HCT116 (cell line): ENCODE measurements around the gene PCDH15. TPM values are rescaled to one million over a fixed set of nuclear protein-coding genes. Genes with fewer than 3 reads are reported as not detected.

Experiments used
- ATAC-seq: fragments of 200-7000 bp; cut with Tn5 transposase; 2 replicates; pipeline ENCODE4 v1.9.1; 2020; ENCODE audit warnings: mild to moderate bottlenecking, moderate library complexity
- BruUV-seq: library from RNA; stranded (reverse); fragments of 400-500 nt; replicated peaks from 2 replicates; lab custom pipeline; 2021; lab: Mats Ljungman, UMichigan
- CTCF ChIA-PET: fragments of 300-600 bp; sonication (Branson Sonifier 250); formaldehyde crosslinking; loops from one replicate; lab custom pipeline; 2021; ENCODE audit warnings: antibody characterized with exemption; lab: Charles Lee
- POLR2A ChIA-PET: fragments of 300-600, 350-600 bp; sonication (Branson Sonifier 250); formaldehyde crosslinking; loops from one replicate; lab custom pipeline; 2021; ENCODE audit warnings: antibody characterized with exemption; lab: Charles Lee
- RAD21 ChIA-PET, 2 experiments: fragments of 300-600 bp; sonication (Branson Sonifier 250); formaldehyde crosslinking; loops; one replicate each; lab custom pipeline; 2023; ENCODE audit warnings: low total read pairs in 2 of 2; ENCODE audit not compliant: uncharacterized antibody in 2 of 2, unreplicated experiment in 2 of 2, low non-redundant PET in 1 of 2; lab: Charles Lee
- DNase-seq: peaks from one replicate; pipeline ENCODE4 v3.0.0-alpha.2; 2010; ENCODE audit warnings: low read depth, low spot score
- H2AFZ ChIP-seq: fragments of 200-600 bp; shearing (Covaris generic), sonication (generic); 2 replicates; pipeline ENCODE4 v1.6.1; 2017; ENCODE audit warnings: low read depth, mixed run types, mixed read lengths, antibody characterized with exemption, low read length; ENCODE audit not compliant: poor library complexity, severe bottlenecking
- H3K27ac ChIP-seq: 2 replicates; pipeline ENCODE4 v1.5.1; 2012; ENCODE audit warnings: low read depth, low read length
- H3K27me3 ChIP-seq: fragments of 200-600 bp; sonication (generic); 2 replicates; pipeline ENCODE4 v1.6.1; 2016; ENCODE audit warnings: mixed run types, low read length, mixed read lengths; ENCODE audit not compliant: insufficient read depth
- H3K36me3 ChIP-seq, 2 experiments: fragments of 200-500 bp in 1 of 2; fragments of 200-600 bp in 1 of 2; sonication (Bioruptor generic) in 1 of 2; sonication (generic) in 1 of 2; 2 replicates each; pipeline versions ENCODE4 v1.5.1 to v1.6.1; 2014 to 2016; ENCODE audit warnings: low read length in 2 of 2, inconsistent platforms in 1 of 2, mixed read lengths in 1 of 2, mixed run types in 1 of 2; ENCODE audit not compliant: insufficient read depth in 2 of 2, control insufficient read depth in 1 of 2
- H3K4me1 ChIP-seq, 2 experiments: fragments of 200-600 bp in 1 of 2; sonication (generic) in 1 of 2; 2 replicates each; pipeline versions ENCODE4 v1.5.1 to v1.6.1; 2012 to 2017; ENCODE audit warnings: low read length in 2 of 2, inconsistent platforms in 1 of 2, mild to moderate bottlenecking in 1 of 2, mixed read lengths in 1 of 2, mixed run types in 1 of 2, moderate library complexity in 1 of 2; ENCODE audit not compliant: insufficient read depth in 2 of 2, control insufficient read depth in 1 of 2
- H3K4me2 ChIP-seq: fragments of 200-600 bp; sonication (generic); 2 replicates; pipeline ENCODE4 v1.6.1; 2017; ENCODE audit warnings: mixed run types, low read length, mixed read lengths
- H3K4me3 ChIP-seq, 2 experiments: fragments of 200-600 bp in 1 of 2; sonication (generic) in 1 of 2; replicated peaks in 1 of 2; 2 replicates each; pipeline ENCODE4 v1.5.1; 2011 to 2016; ENCODE audit warnings: low read length in 2 of 2, control low read depth in 1 of 2, low read depth in 1 of 2, mild to moderate bottlenecking in 1 of 2, mixed read lengths in 1 of 2, mixed run types in 1 of 2
- H3K79me2 ChIP-seq: fragments of 200-600 bp; sonication (generic); 2 replicates; pipeline ENCODE4 v1.6.1; 2017; ENCODE audit warnings: mild to moderate bottlenecking, mixed run types, low read length, moderate library complexity, mixed read lengths; ENCODE audit not compliant: insufficient read depth
- H3K9ac ChIP-seq: fragments of 200-600 bp; sonication (generic); 2 replicates; pipeline ENCODE4 v1.6.1; 2016; ENCODE audit warnings: low read length, mixed read lengths
- H3K9me2 ChIP-seq: fragments of 200-600 bp; sonication (generic), shearing (Covaris generic); 2 replicates; pipeline ENCODE4 v1.6.1; 2017; ENCODE audit warnings: mixed run types, mild to moderate bottlenecking, moderate library complexity; ENCODE audit not compliant: insufficient read depth
- H3K9me3 ChIP-seq, 2 experiments: fragments of 200-500 bp in 1 of 2; fragments of 200-600 bp in 1 of 2; sonication (Bioruptor generic) in 1 of 2; sonication (generic) in 1 of 2; 2 replicates each; pipeline ENCODE4 v1.6.1; 2014 to 2017; ENCODE audit warnings: low read length in 2 of 2, mixed read lengths in 2 of 2, inconsistent platforms in 1 of 2, low read depth in 1 of 2, mild to moderate bottlenecking in 1 of 2, mixed run types in 1 of 2, moderate library complexity in 1 of 2; ENCODE audit not compliant: control insufficient read depth in 1 of 2, insufficient read depth in 1 of 2
- H4K20me1 ChIP-seq: fragments of 200-600 bp; sonication (generic), shearing (Covaris generic); 2 replicates; pipeline ENCODE4 v1.6.1; 2017; ENCODE audit warnings: mixed run types, mild to moderate bottlenecking, moderate library complexity; ENCODE audit not compliant: insufficient read depth
- CBX3 ChIP-seq: IDR thresholded peaks from 2 replicates; pipeline ENCODE4 v1.6.1; 2012; ENCODE audit warnings: low read depth
- CEBPB ChIP-seq: IDR thresholded peaks from 2 replicates; pipeline ENCODE4 v1.6.1; 2012; ENCODE audit warnings: low read depth
- EGR1 ChIP-seq: IDR thresholded peaks from 2 replicates; pipeline ENCODE4 v1.6.1; 2012; ENCODE audit warnings: low read depth
- ELF1 ChIP-seq: IDR thresholded peaks from 2 replicates; pipeline ENCODE4 v1.6.1; 2012; ENCODE audit warnings: low read depth, borderline replicate concordance
- EZH2 ChIP-seq: fragments of 200-600 bp; sonication (generic); IDR thresholded peaks from 2 replicates; pipeline ENCODE4 v1.6.1; 2017; ENCODE audit warnings: antibody characterized with exemption, mixed run types
- EZH2phosphoT487 ChIP-seq: fragments of 200-600 bp; IDR thresholded peaks from 2 replicates; pipeline ENCODE4 v1.6.1; 2018; ENCODE audit warnings: antibody characterized with exemption, borderline replicate concordance
- FOSL1 ChIP-seq: IDR thresholded peaks from 2 replicates; pipeline ENCODE4 v1.6.1; 2012; ENCODE audit warnings: low read depth
- JUND ChIP-seq: IDR thresholded peaks from 2 replicates; pipeline ENCODE4 v1.6.1; 2012
- POLR2A ChIP-seq: IDR thresholded peaks from 2 replicates; pipeline ENCODE4 v1.7.0; 2011; ENCODE audit warnings: borderline replicate concordance; ENCODE audit not compliant: insufficient read depth, insufficient read length; ENCODE audit errors: extremely low read depth
- POLR2AphosphoS5 ChIP-seq: IDR thresholded peaks from 2 replicates; pipeline ENCODE4 v1.6.1; 2011; ENCODE audit warnings: mild to moderate bottlenecking, low read depth, low read length, moderate library complexity
- RAD21 ChIP-seq: IDR thresholded peaks from 2 replicates; pipeline ENCODE4 v1.6.1; 2012; ENCODE audit warnings: low read depth, mild to moderate bottlenecking
- SRF ChIP-seq: IDR thresholded peaks from 2 replicates; pipeline ENCODE4 v1.6.1; 2012; ENCODE audit warnings: low read depth
- ZFX ChIP-seq: fragments of 450-650 bp; IDR thresholded peaks from 2 replicates; pipeline ENCODE4 v1.6.1; 2017
- intact Hi-C: fragments of 100-400 bp; cut with micrococcal nuclease; formaldehyde crosslinking; loops from 2 replicates; pipeline ENCODE4 v1.10.0; 2022
- total RNA-seq: library from RNA; stranded (reverse); gene quantifications from one replicate; pipeline ENCODE4 v1.2.1, GENCODE V29; 2021; ENCODE audit not compliant: unreplicated experiment
- TF ChIP-seq, protein P1 (sequence below): IDR thresholded peaks from 2 replicates; pipeline ENCODE4 v1.6.1; 2011; ENCODE audit warnings: mild to moderate bottlenecking, low read length, moderate library complexity; ENCODE audit not compliant: insufficient replicate concordance; ENCODE audit errors: extremely low read depth
- TF ChIP-seq, protein P2 (sequence below), 3 experiments: fragments of 200-600 bp in 1 of 3; sonication (generic) in 1 of 3; IDR thresholded peaks in 2 of 3; conservative IDR thresholded peaks in 1 of 3; 2 replicates each; pipeline ENCODE4 v1.5.1; 2012 to 2017; ENCODE audit warnings: low read depth in 2 of 3, low read length in 2 of 3, antibody characterized with exemption in 1 of 3, borderline replicate concordance in 1 of 3, control low read depth in 1 of 3, mild to moderate bottlenecking in 1 of 3, mixed read lengths in 1 of 3, mixed run types in 1 of 3, moderate library complexity in 1 of 3; ENCODE audit not compliant: insufficient read depth in 1 of 3
- TF ChIP-seq, protein P3 (sequence below): IDR thresholded peaks from 2 replicates; pipeline ENCODE4 v1.6.1; 2012
- TF ChIP-seq, protein P4 (sequence below): IDR thresholded peaks from 2 replicates; pipeline ENCODE4 v1.6.1; 2012; ENCODE audit warnings: low read depth

The PCDH15 gene
- total RNA-seq, 1 experiment from 2014 or later = not detected

DNA sequence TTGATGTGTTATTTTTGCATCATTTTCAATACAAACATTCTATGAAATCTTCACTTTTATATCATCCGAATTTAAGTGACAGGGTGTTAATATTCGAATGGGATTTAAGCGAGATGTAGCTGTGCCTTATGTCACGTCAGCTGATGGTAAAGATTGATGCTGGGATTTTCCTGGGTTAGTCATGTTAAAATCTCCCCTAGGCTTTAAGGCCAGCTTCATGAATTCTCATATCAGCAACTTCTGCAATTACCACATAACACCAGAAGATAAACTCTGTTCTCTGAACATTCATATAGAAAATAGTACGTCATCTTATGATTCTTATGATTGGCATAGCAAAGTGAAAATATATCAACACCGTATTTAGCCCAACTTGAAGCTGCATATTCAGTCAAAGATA, 669.2 kb downstream of the PCDH15 start (continued):
- TF ChIP-seq EZH2phosphoT487 (no peak), EZH2 (no peak), SRF (no peak)
- TF ChIP-seq, protein P1, sequence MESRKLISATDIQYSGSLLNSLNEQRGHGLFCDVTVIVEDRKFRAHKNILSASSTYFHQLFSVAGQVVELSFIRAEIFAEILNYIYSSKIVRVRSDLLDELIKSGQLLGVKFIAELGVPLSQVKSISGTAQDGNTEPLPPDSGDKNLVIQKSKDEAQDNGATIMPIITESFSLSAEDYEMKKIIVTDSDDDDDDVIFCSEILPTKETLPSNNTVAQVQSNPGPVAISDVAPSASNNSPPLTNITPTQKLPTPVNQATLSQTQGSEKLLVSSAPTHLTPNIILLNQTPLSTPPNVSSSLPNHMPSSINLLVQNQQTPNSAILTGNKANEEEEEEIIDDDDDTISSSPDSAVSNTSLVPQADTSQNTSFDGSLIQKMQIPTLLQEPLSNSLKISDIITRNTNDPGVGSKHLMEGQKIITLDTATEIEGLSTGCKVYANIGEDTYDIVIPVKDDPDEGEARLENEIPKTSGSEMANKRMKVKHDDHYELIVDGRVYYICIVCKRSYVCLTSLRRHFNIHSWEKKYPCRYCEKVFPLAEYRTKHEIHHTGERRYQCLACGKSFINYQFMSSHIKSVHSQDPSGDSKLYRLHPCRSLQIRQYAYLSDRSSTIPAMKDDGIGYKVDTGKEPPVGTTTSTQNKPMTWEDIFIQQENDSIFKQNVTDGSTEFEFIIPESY = no peak

DNA sequence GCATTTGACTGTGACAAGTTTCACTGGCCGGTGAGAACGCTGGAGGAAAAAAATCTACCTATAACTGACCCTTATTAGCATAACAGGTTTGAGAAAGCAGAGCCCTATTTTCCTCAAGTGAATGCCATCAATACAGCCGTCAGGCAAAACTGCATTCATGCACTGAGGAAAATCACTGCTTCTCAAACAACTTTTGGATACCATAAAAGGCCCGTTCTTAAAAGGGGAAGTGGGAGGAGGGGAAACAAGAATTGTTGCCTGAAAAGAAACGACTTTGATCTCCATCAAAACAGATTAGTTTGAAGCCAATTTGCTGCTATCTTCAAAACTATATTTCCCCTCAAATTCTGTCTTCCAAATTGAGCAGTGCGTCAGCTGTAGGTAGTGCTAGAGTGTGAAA, 670.6 kb downstream of the PCDH15 start:
- Histone ChIP-seq H3K36me3 (no peaks in the 10 kb centered on the region), H3K27me3 (no peaks in the 10 kb centered on the region), H3K4me3 (no peak overlapping the region), H3K9me3 (peaks cover 3 to 24% of the 10 kb centered on the region in 2 experiments; a peak in 2 of 4 replicates), H3K4me1 (no peaks in the 10 kb centered on the region), H3K9ac (no peak overlapping the region), H3K27ac (no peak overlapping the region), H2AFZ (no peak overlapping the region), H3K4me2 (no peak overlapping the region), H3K9me2 (no peaks in the 10 kb centered on the region), H3K79me2 (no peaks in the 10 kb centered on the region), H4K20me1 (no peaks in the 10 kb centered on the region)
- TF ChIP-seq CBX3 (no peak), POLR2A (no peak), CEBPB (no peak), SRF (no peak), EGR1 (no peak), FOSL1 (no peak), POLR2AphosphoS5 (no peak), EZH2phosphoT487 (no peak), ELF1 (no peak), JUND (no peak), EZH2 (no peak), ZFX (no peak), RAD21 (no peak)
- TF ChIP-seq, protein P2, sequence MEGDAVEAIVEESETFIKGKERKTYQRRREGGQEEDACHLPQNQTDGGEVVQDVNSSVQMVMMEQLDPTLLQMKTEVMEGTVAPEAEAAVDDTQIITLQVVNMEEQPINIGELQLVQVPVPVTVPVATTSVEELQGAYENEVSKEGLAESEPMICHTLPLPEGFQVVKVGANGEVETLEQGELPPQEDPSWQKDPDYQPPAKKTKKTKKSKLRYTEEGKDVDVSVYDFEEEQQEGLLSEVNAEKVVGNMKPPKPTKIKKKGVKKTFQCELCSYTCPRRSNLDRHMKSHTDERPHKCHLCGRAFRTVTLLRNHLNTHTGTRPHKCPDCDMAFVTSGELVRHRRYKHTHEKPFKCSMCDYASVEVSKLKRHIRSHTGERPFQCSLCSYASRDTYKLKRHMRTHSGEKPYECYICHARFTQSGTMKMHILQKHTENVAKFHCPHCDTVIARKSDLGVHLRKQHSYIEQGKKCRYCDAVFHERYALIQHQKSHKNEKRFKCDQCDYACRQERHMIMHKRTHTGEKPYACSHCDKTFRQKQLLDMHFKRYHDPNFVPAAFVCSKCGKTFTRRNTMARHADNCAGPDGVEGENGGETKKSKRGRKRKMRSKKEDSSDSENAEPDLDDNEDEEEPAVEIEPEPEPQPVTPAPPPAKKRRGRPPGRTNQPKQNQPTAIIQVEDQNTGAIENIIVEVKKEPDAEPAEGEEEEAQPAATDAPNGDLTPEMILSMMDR (IDR thresholded peaks at IDR 0.05 in 2 of 3, conservative IDR thresholded peaks at IDR 0.05 in 1 of 3; ENCODE audit: borderline replicate concordance in 1 of 3, insufficient read depth in 1 of 3, low read depth in 2 of 3, low read length in 2 of 3) = no peak
- TF ChIP-seq, protein P1 = no peak
- TF ChIP-seq, protein P3, sequence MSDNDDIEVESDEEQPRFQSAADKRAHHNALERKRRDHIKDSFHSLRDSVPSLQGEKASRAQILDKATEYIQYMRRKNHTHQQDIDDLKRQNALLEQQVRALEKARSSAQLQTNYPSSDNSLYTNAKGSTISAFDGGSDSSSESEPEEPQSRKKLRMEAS = no peak
- TF ChIP-seq, protein P4, sequence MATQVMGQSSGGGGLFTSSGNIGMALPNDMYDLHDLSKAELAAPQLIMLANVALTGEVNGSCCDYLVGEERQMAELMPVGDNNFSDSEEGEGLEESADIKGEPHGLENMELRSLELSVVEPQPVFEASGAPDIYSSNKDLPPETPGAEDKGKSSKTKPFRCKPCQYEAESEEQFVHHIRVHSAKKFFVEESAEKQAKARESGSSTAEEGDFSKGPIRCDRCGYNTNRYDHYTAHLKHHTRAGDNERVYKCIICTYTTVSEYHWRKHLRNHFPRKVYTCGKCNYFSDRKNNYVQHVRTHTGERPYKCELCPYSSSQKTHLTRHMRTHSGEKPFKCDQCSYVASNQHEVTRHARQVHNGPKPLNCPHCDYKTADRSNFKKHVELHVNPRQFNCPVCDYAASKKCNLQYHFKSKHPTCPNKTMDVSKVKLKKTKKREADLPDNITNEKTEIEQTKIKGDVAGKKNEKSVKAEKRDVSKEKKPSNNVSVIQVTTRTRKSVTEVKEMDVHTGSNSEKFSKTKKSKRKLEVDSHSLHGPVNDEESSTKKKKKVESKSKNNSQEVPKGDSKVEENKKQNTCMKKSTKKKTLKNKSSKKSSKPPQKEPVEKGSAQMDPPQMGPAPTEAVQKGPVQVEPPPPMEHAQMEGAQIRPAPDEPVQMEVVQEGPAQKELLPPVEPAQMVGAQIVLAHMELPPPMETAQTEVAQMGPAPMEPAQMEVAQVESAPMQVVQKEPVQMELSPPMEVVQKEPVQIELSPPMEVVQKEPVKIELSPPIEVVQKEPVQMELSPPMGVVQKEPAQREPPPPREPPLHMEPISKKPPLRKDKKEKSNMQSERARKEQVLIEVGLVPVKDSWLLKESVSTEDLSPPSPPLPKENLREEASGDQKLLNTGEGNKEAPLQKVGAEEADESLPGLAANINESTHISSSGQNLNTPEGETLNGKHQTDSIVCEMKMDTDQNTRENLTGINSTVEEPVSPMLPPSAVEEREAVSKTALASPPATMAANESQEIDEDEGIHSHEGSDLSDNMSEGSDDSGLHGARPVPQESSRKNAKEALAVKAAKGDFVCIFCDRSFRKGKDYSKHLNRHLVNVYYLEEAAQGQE = no peak
- ChIA-PET POLR2A (no interaction called here), RAD21 (no interaction called here), CTCF (no interaction called here)
- ATAC-seq (no peak), DNase-seq (no peak)
- BruUV-seq = no TSS peak
- intact Hi-C loops = no loop called here
